Right renal pelvis (tissue), 4 donors: Measurements from ENCODE around the gene APBB2. TPM values are rescaled to one million over a fixed set of nuclear protein-coding genes. Genes with fewer than 3 reads are reported as not detected.

Experiments used
- DNase-seq, 4 donors: peaks; one replicate each; pipeline ENCODE4 v3.0.0-alpha.2; 2013; ENCODE audit warnings: low read depth in 4 of 4, low spot score in 3 of 4, missing footprints in 1 of 4
- polyA plus RNA-seq, 4 donors: library from polyadenylated mRNA; unstranded; fragments of 120-200 nt; gene quantifications; one replicate each; pipeline ENCODE4 v1.2.1, GENCODE V29; 2013; ENCODE audit not compliant: insufficient read length in 4 of 4

APBB2 gene
- polyA plus RNA-seq, 4 donors = 43.8 to 55.1 (median 52.6) TPM

GRCh38 chr4:41216294-41217019, 2.1 kb upstream of the APBB2 start:
- peak in 3 of 4 donors; percentile 47 to 75 (median 58) for DNase-seq

- DNase-seq = no peak
These were observed 1.6 kb upstream of the APBB2 start for GRCh38 chr4:41215969-41216293.

DNA sequence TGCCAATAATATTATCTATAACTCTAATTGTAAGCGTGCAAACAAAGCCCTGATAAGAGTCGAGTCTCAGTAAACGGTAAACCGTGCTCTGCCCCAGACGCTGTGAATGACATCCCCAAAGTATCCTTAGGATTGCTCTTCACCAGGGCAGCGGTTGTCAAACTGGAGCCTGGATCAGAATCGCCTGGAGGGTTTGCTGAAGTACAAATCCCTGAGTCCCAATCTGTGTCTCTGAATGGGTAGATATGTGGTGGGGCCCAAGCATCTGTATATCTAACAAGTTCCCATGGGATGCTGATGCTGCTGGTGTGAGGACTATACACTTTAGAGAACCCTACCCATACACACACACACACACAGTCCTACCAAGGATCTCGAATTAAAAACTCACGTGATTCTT, 813 bp upstream of the APBB2 start:
- no peak for DNase-seq

GRCh38 chr4:41214825-41215146, 444 bp upstream of the APBB2 start:
- no peak for DNase-seq

- DNase-seq = no peak
These were observed 662 bp downstream of the APBB2 start for GRCh38 chr4:41213625-41214135.

GRCh38 chr4:41212616-41213203, 1.6 kb downstream of the APBB2 start:
- peak in 1 of 4 donors; percentile 33 for DNase-seq

DNA sequence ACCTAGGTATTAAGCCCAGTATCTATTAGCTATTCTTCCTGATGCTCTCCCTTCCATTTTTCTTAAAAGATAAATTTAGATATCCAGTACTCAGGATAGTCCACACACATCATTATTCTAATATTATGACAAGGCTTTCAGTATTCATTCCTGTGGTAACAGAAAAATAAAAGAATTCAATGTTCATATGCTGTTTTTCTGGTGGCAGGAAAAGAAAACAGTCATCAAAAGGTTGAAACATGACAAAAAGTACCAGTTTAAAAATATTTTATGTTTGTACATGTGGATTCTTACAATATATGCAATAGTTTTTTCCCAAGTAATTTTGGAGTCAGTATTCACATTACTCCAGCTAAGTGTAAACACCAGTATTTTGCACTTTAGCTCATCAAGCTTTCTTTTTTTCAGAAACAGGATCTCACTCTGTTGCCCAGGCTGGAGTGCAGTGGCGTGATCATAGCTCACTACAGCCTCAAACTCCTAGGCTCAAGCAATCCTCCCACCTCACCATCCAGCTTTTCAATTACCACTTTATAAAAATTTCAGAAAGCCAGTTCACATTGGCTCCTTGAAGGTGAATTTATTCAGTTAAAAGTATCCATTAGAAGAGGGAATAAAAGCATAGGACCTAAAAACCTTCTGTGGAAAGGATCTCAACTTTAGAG, 2.3 kb downstream of the APBB2 start:
- DNase-seq = no peak

DNA sequence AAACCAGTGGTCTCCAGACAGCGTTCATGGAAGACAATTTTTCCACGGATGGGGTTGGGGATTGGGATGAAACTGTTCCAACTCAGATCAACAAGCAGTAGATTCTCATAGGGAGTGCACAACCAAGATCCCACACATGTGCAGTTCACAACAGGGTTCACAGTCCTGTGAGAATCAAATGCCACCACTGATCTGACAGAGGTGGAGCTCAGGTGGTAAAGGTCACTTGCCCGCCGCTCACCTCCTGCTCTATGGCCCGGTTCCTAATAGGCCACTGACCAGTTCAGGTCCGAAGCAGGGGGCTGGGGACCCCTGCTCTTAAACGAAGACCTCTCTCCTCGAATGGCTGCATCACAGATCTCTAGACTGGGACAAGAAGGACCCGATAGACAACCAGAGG, 4.4 kb downstream of the APBB2 start:
- DNase-seq = no peak

GRCh38 chr4:41209187-41209586, 5.2 kb downstream of the APBB2 start:
- no peak for DNase-seq

- no peak for DNase-seq
These were observed 7.0 kb downstream of the APBB2 start for GRCh38 chr4:41207291-41207831.

DNA sequence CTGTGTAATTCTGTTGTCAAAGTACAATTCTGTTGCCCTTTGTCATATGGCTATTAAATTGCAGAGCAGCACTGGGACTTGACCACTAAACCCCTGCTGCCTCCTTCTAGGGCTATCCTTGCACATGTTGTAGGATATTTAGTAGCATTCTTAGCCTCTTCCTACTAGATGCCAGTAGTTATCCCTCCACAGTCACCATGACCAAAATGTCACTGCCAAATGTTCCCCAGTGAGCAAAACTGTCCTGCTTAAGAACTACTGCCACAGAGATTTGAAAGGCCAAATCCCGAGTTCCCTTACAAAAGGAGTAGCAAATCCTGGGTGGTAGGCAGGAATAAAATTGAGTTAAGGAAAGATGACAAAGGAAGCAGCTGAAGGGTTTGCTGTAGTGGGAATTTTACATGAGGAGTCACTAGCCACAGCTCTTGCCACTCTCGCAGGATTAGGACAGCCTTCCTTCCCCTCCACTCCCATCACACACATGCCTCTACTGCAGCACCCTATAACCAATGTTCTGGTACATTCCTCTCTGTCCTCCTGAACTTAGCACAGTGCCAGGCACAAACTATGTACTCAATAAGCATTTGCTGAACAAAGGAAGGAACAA, 8.4 kb downstream of the APBB2 start:
- DNase-seq = no peak

DNA sequence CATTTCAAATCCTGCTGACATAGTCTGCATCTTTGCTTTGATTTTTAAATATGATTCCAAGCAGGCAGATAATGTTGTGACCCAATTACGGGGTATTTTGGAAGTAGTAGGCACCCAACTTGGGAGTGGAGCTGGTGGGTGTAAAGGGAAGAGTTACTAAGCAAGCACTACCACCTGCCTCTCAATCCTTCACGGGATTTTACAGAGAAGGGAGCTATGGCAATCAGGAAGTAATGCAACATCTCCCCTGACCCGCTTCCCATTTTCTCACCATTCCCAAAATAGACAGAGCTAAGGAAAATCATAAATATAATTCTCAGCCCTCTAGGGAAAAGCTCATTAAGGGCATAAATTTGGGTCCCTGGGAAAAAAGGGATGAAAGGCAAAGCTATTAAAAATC, 9.2 kb downstream of the APBB2 start:
- DNase-seq = no peak

DNA sequence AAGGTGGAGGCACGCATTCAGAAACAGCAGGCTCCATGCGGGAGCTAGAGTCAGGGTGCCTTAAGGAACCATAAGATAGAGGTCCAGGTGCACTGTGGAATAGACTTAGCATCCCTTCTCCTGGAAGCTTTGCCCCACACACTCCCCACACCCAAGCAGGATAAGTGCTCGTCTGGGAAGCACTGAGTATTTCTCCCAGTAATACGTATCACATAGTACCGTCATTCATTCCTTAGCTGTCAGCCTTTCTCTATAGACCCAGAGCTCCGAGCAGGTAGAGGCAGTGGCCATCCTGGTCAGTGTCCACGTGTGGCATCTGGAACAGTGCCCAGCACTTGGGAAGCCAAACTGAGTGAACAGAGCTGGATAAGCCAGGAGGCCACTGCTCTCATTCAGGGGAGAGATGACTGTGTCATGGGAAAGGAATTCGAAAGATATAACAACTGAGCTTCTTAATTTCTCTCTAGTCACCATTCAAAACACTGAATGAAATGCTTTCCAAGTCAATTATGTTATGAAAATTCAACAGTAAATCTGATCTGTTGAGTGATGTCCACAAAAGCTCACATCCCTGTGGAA, 9.9 kb downstream of the APBB2 start:
- DNase-seq = no peak

DNA sequence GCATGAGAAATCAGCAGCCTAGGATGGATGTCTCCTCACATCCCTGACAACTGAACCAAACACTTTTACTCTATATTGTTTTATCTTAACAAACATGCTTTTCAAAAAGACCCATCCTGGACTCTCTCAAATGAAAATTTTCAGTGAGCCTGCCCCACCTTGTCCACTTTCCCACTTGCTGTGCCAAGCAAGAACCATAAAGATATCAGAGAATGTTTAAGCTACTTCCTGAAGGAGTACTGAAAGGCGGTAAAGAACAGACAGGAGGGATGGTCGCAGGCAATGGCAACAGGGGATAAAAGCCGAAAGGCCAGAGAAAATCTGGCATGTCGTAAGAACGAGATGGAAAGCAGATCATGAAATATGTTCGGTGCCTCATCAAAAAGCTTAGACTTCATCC, 10.5 kb downstream of the APBB2 start:
- no peak for DNase-seq

- no peak for DNase-seq
These were observed 11.3 kb downstream of the APBB2 start for GRCh38 chr4:41202820-41203568.

- DNase-seq = no peak
These were observed 12.0 kb downstream of the APBB2 start for GRCh38 chr4:41202356-41202755.

DNA sequence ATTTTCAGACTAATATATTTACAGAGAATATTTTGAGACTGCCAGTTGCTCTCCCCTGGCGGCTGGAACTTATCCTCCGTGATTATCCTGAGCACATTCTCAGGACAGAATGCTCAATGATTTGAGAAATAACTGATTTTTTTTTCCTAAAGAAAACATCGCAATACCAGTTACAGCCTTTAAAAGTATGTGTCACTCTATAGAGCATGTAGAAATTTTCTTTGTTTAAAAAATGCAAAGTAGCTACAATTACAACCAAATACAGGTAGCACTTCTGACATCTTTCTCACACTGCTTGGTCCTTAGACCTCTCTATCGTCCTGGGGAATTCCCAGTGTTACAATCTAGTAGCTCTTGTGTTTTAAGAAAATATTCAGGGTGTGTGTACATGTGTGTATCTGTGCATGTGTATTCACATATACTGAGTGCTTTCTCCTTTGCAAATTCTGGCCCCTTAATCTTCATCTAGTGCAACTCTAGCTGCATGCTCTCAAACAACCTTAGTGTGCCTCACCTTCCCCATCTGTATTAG, 13.8 kb downstream of the APBB2 start:
- no peak for DNase-seq

- no peak for DNase-seq
These were observed 14.6 kb downstream of the APBB2 start for GRCh38 chr4:41199788-41200187.

DNA sequence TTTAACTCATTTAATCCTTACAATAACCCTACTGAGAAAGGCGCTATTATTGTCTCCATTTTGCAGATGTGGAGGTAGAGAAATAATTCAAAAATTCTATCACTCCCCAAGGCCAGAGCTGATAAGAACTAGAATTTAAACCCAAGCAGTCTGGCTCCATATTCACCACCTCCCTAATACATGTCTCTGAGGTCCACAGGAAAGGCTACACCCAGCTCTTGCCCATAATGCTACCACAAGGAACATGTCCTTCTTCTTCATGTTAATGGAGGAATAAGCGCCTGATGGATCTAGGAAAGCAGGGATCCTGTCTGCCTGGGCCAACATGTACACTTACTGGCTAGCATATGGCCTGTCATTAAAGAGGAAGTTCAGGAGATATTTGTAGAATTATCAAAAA, 16.3 kb downstream of the APBB2 start:
- no peak for DNase-seq

DNA sequence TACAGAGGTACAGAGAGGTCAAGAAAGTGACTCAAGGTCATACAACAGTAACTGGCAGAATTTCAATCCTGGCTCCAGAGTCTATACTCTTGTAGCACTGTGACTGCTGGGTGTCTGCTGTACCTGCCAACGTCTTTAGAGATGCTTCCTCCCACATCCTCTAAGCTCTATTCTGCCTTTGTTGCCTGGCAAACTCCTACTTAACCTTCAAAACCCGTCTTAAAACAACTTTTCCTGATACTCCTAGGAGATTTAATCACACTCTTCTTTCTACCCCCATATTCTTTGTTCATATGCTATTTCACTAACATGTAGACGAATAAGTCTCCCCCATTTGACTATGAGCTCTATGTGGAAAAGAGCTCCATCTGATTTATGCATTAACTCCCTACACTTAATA, 16.8 kb downstream of the APBB2 start:
- DNase-seq = no peak
